H9 (cell line): ENCODE results near the gene RAB26. TPM values are rescaled to one million over a fixed set of nuclear protein-coding genes. Genes with fewer than 3 reads are reported as not detected.

Source experiments
- DNase-seq: peaks from one replicate; pipeline ENCODE4 v3.0.0-alpha.2; 2017
- H2AFZ ChIP-seq: one replicate; pipeline ENCODE4 v1.6.1; 2013; ENCODE audit warnings: mild to moderate bottlenecking, low read length, control low read depth, moderate library complexity
- H2AK5ac ChIP-seq: 2 replicates; pipeline ENCODE4 v1.6.1; 2013; ENCODE audit warnings: low read length, control low read depth, mixed read lengths; ENCODE audit not compliant: insufficient read length
- H2BK120ac ChIP-seq: one replicate; pipeline ENCODE4 v1.6.1; 2013; ENCODE audit warnings: low read depth, mild to moderate bottlenecking, low read length, control low read depth, inconsistent platforms; ENCODE audit not compliant: poor library complexity, severe bottlenecking
- H2BK12ac ChIP-seq: 2 replicates; pipeline ENCODE4 v1.6.1; 2013; ENCODE audit warnings: low read length, control low read depth, mixed read lengths, low read depth; ENCODE audit not compliant: insufficient read length
- H2BK15ac ChIP-seq: 2 replicates; pipeline ENCODE4 v1.6.1; 2013; ENCODE audit warnings: low read depth, low read length, control low read depth
- H2BK20ac ChIP-seq: one replicate; pipeline ENCODE4 v1.6.1; 2013; ENCODE audit warnings: low read depth, mild to moderate bottlenecking, low read length, control low read depth, inconsistent platforms; ENCODE audit not compliant: poor library complexity, severe bottlenecking
- H2BK5ac ChIP-seq: 2 replicates; pipeline ENCODE4 v1.6.1; 2013; ENCODE audit warnings: low read length, control low read depth, mixed read lengths; ENCODE audit not compliant: insufficient read length
- H3K14ac ChIP-seq: 2 replicates; pipeline ENCODE4 v1.6.1; 2013; ENCODE audit warnings: low read length, control low read depth; ENCODE audit not compliant: insufficient read depth
- H3K18ac ChIP-seq: 2 replicates; pipeline ENCODE4 v1.6.1; 2013; ENCODE audit warnings: low read depth, mild to moderate bottlenecking, mixed read lengths, low read length, control low read depth; ENCODE audit not compliant: insufficient read length
- H3K23ac ChIP-seq: 2 replicates; pipeline ENCODE4 v1.6.1; 2013; ENCODE audit warnings: low read length, control low read depth, mixed read lengths, low read depth; ENCODE audit not compliant: insufficient read length
- H3K23me2 ChIP-seq: 2 replicates; pipeline ENCODE4 v1.6.1; 2013; ENCODE audit warnings: low read depth, mild to moderate bottlenecking, mixed read lengths, low read length, control low read depth; ENCODE audit not compliant: insufficient read length, poor library complexity, severe bottlenecking
- H3K27ac ChIP-seq: 2 replicates; pipeline ENCODE4 v1.5.1; 2013; ENCODE audit warnings: low read length, control low read depth, mixed read lengths, low read depth; ENCODE audit not compliant: insufficient read length
- H3K27me3 ChIP-seq: 2 replicates; pipeline ENCODE4 v1.6.1; 2013; ENCODE audit warnings: low read length, control low read depth, inconsistent platforms; ENCODE audit not compliant: insufficient read depth
- H3K4ac ChIP-seq: 2 replicates; pipeline ENCODE4 v1.6.1; 2013; ENCODE audit warnings: low read depth, mild to moderate bottlenecking, control low read depth, inconsistent platforms, low read length, moderate library complexity
- H3K4me1 ChIP-seq: 2 replicates; pipeline ENCODE4 v1.6.1; 2013; ENCODE audit warnings: low read length, control low read depth, inconsistent platforms; ENCODE audit not compliant: insufficient read depth
- H3K4me2 ChIP-seq: 2 replicates; pipeline ENCODE4 v1.6.1; 2013; ENCODE audit warnings: low read length, control low read depth, mixed read lengths; ENCODE audit not compliant: insufficient read length, insufficient read depth
- H3K56ac ChIP-seq: 2 replicates; pipeline ENCODE4 v1.6.1; 2013; ENCODE audit warnings: low read depth, mild to moderate bottlenecking, mixed read lengths, low read length, control low read depth; ENCODE audit not compliant: insufficient read length
- H3K79me1 ChIP-seq: 2 replicates; pipeline ENCODE4 v1.6.1; 2013; ENCODE audit warnings: low read depth, mild to moderate bottlenecking, moderate library complexity, low read length, control low read depth, inconsistent platforms; ENCODE audit not compliant: insufficient read depth, poor library complexity, severe bottlenecking
- H3K79me2 ChIP-seq: 2 replicates; pipeline ENCODE4 v1.6.1; 2013; ENCODE audit warnings: low read length, control low read depth, inconsistent platforms; ENCODE audit not compliant: insufficient read depth
- H3K9ac ChIP-seq: 2 replicates; pipeline ENCODE4 v1.6.1; 2013; ENCODE audit warnings: low read length, control low read depth, mixed read lengths; ENCODE audit not compliant: insufficient read length; ENCODE audit errors: extremely low read depth
- H3K9me3 ChIP-seq: one replicate; pipeline ENCODE4 v1.6.1; 2013; ENCODE audit warnings: low read depth, low read length, inconsistent platforms; ENCODE audit not compliant: control insufficient read depth
- H3T11ph ChIP-seq: one replicate; pipeline ENCODE4 v1.6.1; 2013; ENCODE audit warnings: mild to moderate bottlenecking, low read length, control low read depth, inconsistent platforms
- H4K20me1 ChIP-seq: one replicate; pipeline ENCODE4 v1.6.1; 2013; ENCODE audit not compliant: control insufficient read depth, insufficient read length, insufficient read depth
- H4K5ac ChIP-seq: 2 replicates; pipeline ENCODE4 v1.6.1; 2013; ENCODE audit warnings: low read depth, mild to moderate bottlenecking, mixed read lengths, low read length, control low read depth; ENCODE audit not compliant: insufficient read length
- H4K8ac ChIP-seq: replicated peaks from 2 replicates; pipeline ENCODE4 v1.6.1; 2013; ENCODE audit warnings: low read length, control low read depth, mixed read lengths, low read depth; ENCODE audit not compliant: insufficient read length
- H4K91ac ChIP-seq: 2 replicates; pipeline ENCODE4 v1.6.1; 2013; ENCODE audit warnings: low read depth, mild to moderate bottlenecking, moderate library complexity, mixed read lengths, low read length, control low read depth; ENCODE audit not compliant: insufficient read length
- H3K27ac Mint-ChIP-seq, 3 experiments: 2 replicates in 2 of 3; 3 replicates in 1 of 3; pipeline ENCODE4 v1.8.0; 2020 to 2021; ENCODE audit warnings: mixed read lengths in 3 of 3, mild to moderate bottlenecking in 1 of 3, moderate library complexity in 1 of 3
- H3K27me3 Mint-ChIP-seq: 2 replicates; pipeline ENCODE4 v1.8.0; 2021; ENCODE audit warnings: low read depth, mild to moderate bottlenecking, moderate library complexity, mixed read lengths
- H3K36me3 Mint-ChIP-seq, 3 experiments: 2 replicates in 2 of 3; 3 replicates in 1 of 3; pipeline ENCODE4 v1.8.0; 2020 to 2021; ENCODE audit warnings: low read depth in 3 of 3, mixed read lengths in 3 of 3; ENCODE audit not compliant: insufficient read depth in 1 of 3
- H3K4me1 Mint-ChIP-seq, 2 experiments: 2 replicates each; pipeline ENCODE4 v1.8.0; 2020; ENCODE audit warnings: mixed read lengths in 2 of 2
- H3K4me3 Mint-ChIP-seq, 2 experiments: 2 replicates in 1 of 2; 3 replicates in 1 of 2; pipeline ENCODE4 v1.8.0; 2020 to 2021; ENCODE audit warnings: mild to moderate bottlenecking in 2 of 2, mixed read lengths in 2 of 2, moderate library complexity in 1 of 2
- H3K9me3 Mint-ChIP-seq, 2 experiments: 2 replicates in 1 of 2; 3 replicates in 1 of 2; pipeline ENCODE4 v1.8.0; 2020; ENCODE audit warnings: mild to moderate bottlenecking in 2 of 2, mixed read lengths in 2 of 2, moderate library complexity in 1 of 2
- WGBS: extraction: QIAGEN DNeasy Blood & Tissue Kit; methylation state at CpG from one replicate; pipeline ENCODE4 v1.1.7; 2013; ENCODE audit warnings: missing lambda C conversion rate, low lambda C conversion rate, mixed read lengths; ENCODE audit not compliant: insufficient read length; ENCODE audit errors: extremely low coverage; 5-methylcytosine and 5-hydroxymethylcytosine counted together
- total RNA-seq: library from RNA; stranded (reverse); gene quantifications from 2 replicates; pipeline ENCODE4 v1.2.1, GENCODE V29; 2021
- TF ChIP-seq, protein P1 (sequence below): fragments of 200-600 bp; sonication (generic); conservative IDR thresholded peaks from 3 replicates; pipeline ENCODE4 v1.8.0; 2021; ENCODE audit warnings: antibody characterized with exemption, mild to moderate bottlenecking

The RAB26 gene
- total RNA-seq, 1 experiment from 2014 or later = 2.4 TPM

DNA sequence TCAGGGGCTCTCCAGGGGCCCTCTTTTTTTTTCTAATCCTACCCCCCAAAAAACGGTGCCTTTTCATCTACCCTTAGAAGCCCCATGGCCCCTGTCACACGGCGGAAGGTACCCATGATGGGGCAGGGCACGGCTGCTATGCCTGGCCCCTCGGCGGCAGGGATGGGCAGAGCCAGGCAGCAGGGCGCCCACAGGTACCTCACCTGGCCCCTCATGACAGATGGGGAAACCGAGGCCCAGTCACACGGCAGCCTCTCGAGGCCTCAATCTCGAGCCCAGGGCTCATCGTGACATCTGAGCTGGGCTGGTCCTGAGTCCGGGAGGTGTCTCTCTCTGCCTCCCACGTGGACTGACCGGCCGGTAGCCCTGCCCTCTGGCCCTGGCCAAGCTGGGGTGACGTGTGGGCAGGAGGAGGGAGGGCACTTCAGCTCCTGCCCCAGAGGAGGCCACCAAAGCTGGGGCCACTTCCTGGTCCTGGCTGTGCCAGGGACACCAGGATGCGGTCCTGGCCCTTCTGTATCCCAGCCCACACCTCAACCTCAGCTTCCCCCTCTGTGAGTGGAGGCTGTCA lies 18.7 kb downstream of the RAB26 start:
- no CpG with 5 or more reads among the region's 18 CpGs for WGBS
- peaks cover 5% of the 10 kb centered on the region; the same call in 1 of the 2 replicates for H3K79me2 ChIP-seq
- Mint-ChIP-seq H3K36me3 (peaks cover 6 to 36% (median 36%) of the 10 kb centered on the region in 3 experiments), H3K27me3 (no peaks in the 10 kb centered on the region), H3K27ac (no peak overlapping the region), H3K9me3 (no peaks in the 10 kb centered on the region), H3K4me1 (no peaks in the 10 kb centered on the region), H3K4me3 (no peak overlapping the region)
- H3K9ac ChIP-seq = no peak overlapping the region
- H2BK5ac ChIP-seq = no peak overlapping the region
- TF ChIP-seq, protein P1, sequence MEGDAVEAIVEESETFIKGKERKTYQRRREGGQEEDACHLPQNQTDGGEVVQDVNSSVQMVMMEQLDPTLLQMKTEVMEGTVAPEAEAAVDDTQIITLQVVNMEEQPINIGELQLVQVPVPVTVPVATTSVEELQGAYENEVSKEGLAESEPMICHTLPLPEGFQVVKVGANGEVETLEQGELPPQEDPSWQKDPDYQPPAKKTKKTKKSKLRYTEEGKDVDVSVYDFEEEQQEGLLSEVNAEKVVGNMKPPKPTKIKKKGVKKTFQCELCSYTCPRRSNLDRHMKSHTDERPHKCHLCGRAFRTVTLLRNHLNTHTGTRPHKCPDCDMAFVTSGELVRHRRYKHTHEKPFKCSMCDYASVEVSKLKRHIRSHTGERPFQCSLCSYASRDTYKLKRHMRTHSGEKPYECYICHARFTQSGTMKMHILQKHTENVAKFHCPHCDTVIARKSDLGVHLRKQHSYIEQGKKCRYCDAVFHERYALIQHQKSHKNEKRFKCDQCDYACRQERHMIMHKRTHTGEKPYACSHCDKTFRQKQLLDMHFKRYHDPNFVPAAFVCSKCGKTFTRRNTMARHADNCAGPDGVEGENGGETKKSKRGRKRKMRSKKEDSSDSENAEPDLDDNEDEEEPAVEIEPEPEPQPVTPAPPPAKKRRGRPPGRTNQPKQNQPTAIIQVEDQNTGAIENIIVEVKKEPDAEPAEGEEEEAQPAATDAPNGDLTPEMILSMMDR = no peak
- H3K27ac ChIP-seq = no peak overlapping the region
- no peak overlapping the region for H3T11ph ChIP-seq
- H3K14ac ChIP-seq = no peak overlapping the region
- H3K27me3 ChIP-seq = no peaks in the 10 kb centered on the region
- no peak overlapping the region for H4K8ac ChIP-seq
- no peak overlapping the region for H4K91ac ChIP-seq
- no peak overlapping the region for H3K4me2 ChIP-seq
- no peak overlapping the region for H2AK5ac ChIP-seq
- H3K9me3 ChIP-seq = no peaks in the 10 kb centered on the region
- no peaks in the 10 kb centered on the region for H3K23me2 ChIP-seq
- H2BK15ac ChIP-seq = no peak overlapping the region
- no peak overlapping the region for H3K4ac ChIP-seq
- H3K23ac ChIP-seq = no peak overlapping the region
- no peaks in the 10 kb centered on the region for H3K4me1 ChIP-seq
- no peaks in the 10 kb centered on the region for H3K79me1 ChIP-seq
- H4K20me1 ChIP-seq = peaks cover 2% of the 10 kb centered on the region
- no peak overlapping the region for H2BK20ac ChIP-seq
- no peak overlapping the region for H4K5ac ChIP-seq
- H3K18ac ChIP-seq = no peak overlapping the region
- no peak overlapping the region for H2BK120ac ChIP-seq
- no peak overlapping the region for H2AFZ ChIP-seq
- H3K56ac ChIP-seq = no peak overlapping the region
- no peak overlapping the region for H2BK12ac ChIP-seq
- DNase-seq = no peak
